Activated CD4-positive, alpha-beta T cell treated with anti-CD3 and anti-CD28 coated beads, Interleukin-2, amount 50 U/mL, for 24 hours (primary cell): ENCODE measurements around the gene LDLRAP1.

Experiments
- DNase-seq, 2 donors: peaks; one replicate each; pipeline ENCODE4 v3.0.0-alpha.2; 2020; ENCODE audit warnings: low read depth in 1 of 2, low spot score in 1 of 2

LDLRAP1 gene

GRCh38 chr1:25562101-25562927 lies 18.9 kb downstream of the LDLRAP1 start:
- DNase-seq, result peak in 1 of 2 donors; percentile 58

GRCh38 chr1:25562928-25563283 lies 19.5 kb downstream of the LDLRAP1 start:
- DNase-seq, result no peak

- DNase-seq, result no peak
Observed at GRCh38 chr1:25563330-25564215, 20.2 kb downstream of the LDLRAP1 start.

GRCh38 chr1:25564777-25565574 lies 21.6 kb downstream of the LDLRAP1 start:
- peak in 1 of 2 donors; percentile 35 for DNase-seq

GRCh38 chr1:25565626-25566025 lies 22.2 kb downstream of the LDLRAP1 start:
- no peak for DNase-seq

- DNase-seq, result no peak
Observed at GRCh38 chr1:25566176-25566729, 22.8 kb downstream of the LDLRAP1 start.

GRCh38 chr1:25566730-25567341 lies 23.4 kb downstream of the LDLRAP1 start:
- DNase-seq, result no peak

GRCh38 chr1:25567710-25568089 lies 24.3 kb downstream of the LDLRAP1 start:
- no peak for DNase-seq

GRCh38 chr1:25568090-25568833 lies 24.9 kb downstream of the LDLRAP1 start:
- no peak for DNase-seq

GRCh38 chr1:25568834-25569596 lies 25.6 kb downstream of the LDLRAP1 start:
- DNase-seq, result no peak

GRCh38 chr1:25569597-25570396 lies 26.4 kb downstream of the LDLRAP1 start:
- DNase-seq, result no peak

- no peak for DNase-seq
Observed at GRCh38 chr1:25570798-25571521, 27.6 kb downstream of the LDLRAP1 start.

GRCh38 chr1:25571522-25571970 lies 28.1 kb downstream of the LDLRAP1 start:
- DNase-seq, result no peak

GRCh38 chr1:25572107-25572506 lies 28.7 kb downstream of the LDLRAP1 start:
- no peak for DNase-seq

- no peak for DNase-seq
Observed at GRCh38 chr1:25572708-25573590, 29.5 kb downstream of the LDLRAP1 start.

GRCh38 chr1:25573591-25573930 lies 30.2 kb downstream of the LDLRAP1 start:
- DNase-seq, result no peak

- DNase-seq, result no peak
Observed at GRCh38 chr1:25573961-25574360, 30.6 kb downstream of the LDLRAP1 start.
